Activated CD4-positive, alpha-beta T cell treated with anti-CD3 and anti-CD28 coated beads, Interleukin-2, amount 10 ng/mL, durations not matched to agents 7 days and 5 days (primary cell): ENCODE data around the gene ITPKB. TPM values are rescaled to one million over a fixed set of nuclear protein-coding genes. Genes with fewer than 3 reads are reported as not detected.

Experiments used
- CTCF ChIA-PET: fragments of 350-600 bp; sonication (Branson Sonifier 250); formaldehyde crosslinking; loops from one replicate; lab custom pipeline; 2021; ENCODE audit warnings: antibody characterized with exemption; lab: Charles Lee
- POLR2A ChIA-PET: fragments of 350-600 bp; sonication (Branson Sonifier 250); formaldehyde crosslinking; loops from one replicate; lab custom pipeline; 2021; ENCODE audit warnings: antibody characterized with exemption; lab: Charles Lee
- DNase-seq: peaks from one replicate; pipeline ENCODE4 v3.0.0-alpha.2; 2020
- H3K27ac Mint-ChIP-seq: one replicate; pipeline ENCODE4 v1.8.0; 2021; ENCODE audit warnings: mild to moderate bottlenecking, moderate library complexity, mixed read lengths
- H3K27me3 Mint-ChIP-seq: one replicate; pipeline ENCODE4 v1.8.0; 2021; ENCODE audit warnings: mixed read lengths
- H3K36me3 Mint-ChIP-seq: one replicate; pipeline ENCODE4 v1.8.0; 2021; ENCODE audit warnings: low read depth, mixed read lengths
- H3K4me1 Mint-ChIP-seq: one replicate; pipeline ENCODE4 v1.8.0; 2021; ENCODE audit warnings: mixed read lengths
- H3K4me3 Mint-ChIP-seq: one replicate; pipeline ENCODE4 v1.8.0; 2021; ENCODE audit warnings: mild to moderate bottlenecking, moderate library complexity, mixed read lengths
- H3K9me3 Mint-ChIP-seq: one replicate; pipeline ENCODE4 v1.8.0; 2021; ENCODE audit warnings: mixed read lengths
- total RNA-seq, 2 experiments: library from RNA; stranded (reverse); gene quantifications; one replicate each; pipeline ENCODE4 v1.2.3, GENCODE V29; 2021

The ITPKB gene
- total RNA-seq, 2 experiments from 2014 or later: 61.1 to 64.0 TPM

GRCh38 chr1:226607821-226608220 lies 131.3 kb downstream of the ITPKB start:
- H3K36me3 Mint-ChIP-seq: no peaks in the 10 kb centered on the region
- no peak overlapping the region for H3K4me3 Mint-ChIP-seq
- H3K27me3 Mint-ChIP-seq: no peaks in the 10 kb centered on the region
- no peaks in the 10 kb centered on the region for H3K9me3 Mint-ChIP-seq
- DNase-seq: no peak
- CTCF ChIA-PET: interaction anchor here (0.6 to 1.4 kb wide), 7 partner anchors 19 to 272 kb away, joined by 3 to 5 read pairs (median 3); no protein-coding TSS in a partner anchor
- H3K4me1 Mint-ChIP-seq: peaks cover 2% of the 10 kb centered on the region
- POLR2A ChIA-PET: no interaction called here
- no peak overlapping the region for H3K27ac Mint-ChIP-seq

GRCh38 chr1:226607268-226607660 lies 131.8 kb downstream of the ITPKB start:
- Mint-ChIP-seq H3K9me3 (no peaks in the 10 kb centered on the region), H3K27me3 (no peaks in the 10 kb centered on the region), H3K27ac (no peak overlapping the region), H3K36me3 (no peaks in the 10 kb centered on the region), H3K4me1 (peaks cover 2% of the 10 kb centered on the region), H3K4me3 (no peak overlapping the region)
- CTCF ChIA-PET: interaction anchor here (0.6 to 1.2 kb wide), 5 partner anchors 19 to 1093 kb away, joined by 3 to 5 read pairs (median 3); no protein-coding TSS in a partner anchor
- POLR2A ChIA-PET: no interaction called here
- no peak for DNase-seq

GRCh38 chr1:226606311-226607267 lies 132.5 kb downstream of the ITPKB start:
- no peak overlapping the region for H3K4me3 Mint-ChIP-seq
- no peak for DNase-seq

GRCh38 chr1:226605318-226605950 lies 133.6 kb downstream of the ITPKB start:
- CTCF ChIA-PET: interaction anchor here (0.7 kb wide), 1 partner anchor 15 kb away, joined by 3 read pairs; no protein-coding TSS in a partner anchor
- POLR2A ChIA-PET: no interaction called here

More at GRCh38 chr1:226606311-226607267, 132.5 kb downstream of the ITPKB start:
- no peaks in the 10 kb centered on the region for H3K36me3 Mint-ChIP-seq
- peaks cover 2% of the 10 kb centered on the region for H3K4me1 Mint-ChIP-seq
- ChIA-PET CTCF (interaction anchor here (0.6 to 1.2 kb wide), 5 partner anchors 20 to 1092 kb away, joined by 3 to 5 read pairs (median 3); no protein-coding TSS in a partner anchor), POLR2A (no interaction called here)
- H3K27me3 Mint-ChIP-seq: no peaks in the 10 kb centered on the region
- no peaks in the 10 kb centered on the region for H3K9me3 Mint-ChIP-seq
- H3K27ac Mint-ChIP-seq: no peak overlapping the region

GRCh38 chr1:226604560-226605317 lies 134.3 kb downstream of the ITPKB start:
- H3K4me1 Mint-ChIP-seq: peaks cover 2% of the 10 kb centered on the region
- H3K4me3 Mint-ChIP-seq: no peak overlapping the region
- no peaks in the 10 kb centered on the region for H3K36me3 Mint-ChIP-seq
- H3K27ac Mint-ChIP-seq: no peak overlapping the region
- no peak for DNase-seq
- H3K27me3 Mint-ChIP-seq: no peaks in the 10 kb centered on the region
- CTCF ChIA-PET: interaction anchor here (0.7 to 1.5 kb wide), 2 partner anchors 15 to 22 kb away, joined by 3 read pairs; no protein-coding TSS in a partner anchor
- POLR2A ChIA-PET: no interaction called here
- no peaks in the 10 kb centered on the region for H3K9me3 Mint-ChIP-seq

More at GRCh38 chr1:226605318-226605950, 133.6 kb downstream of the ITPKB start:
- no peak overlapping the region for H3K27ac Mint-ChIP-seq
- H3K4me1 Mint-ChIP-seq: peaks cover 2% of the 10 kb centered on the region
- H3K36me3 Mint-ChIP-seq: no peaks in the 10 kb centered on the region
- DNase-seq: no peak
- no peak overlapping the region for H3K4me3 Mint-ChIP-seq
- no peaks in the 10 kb centered on the region for H3K27me3 Mint-ChIP-seq
- no peaks in the 10 kb centered on the region for H3K9me3 Mint-ChIP-seq

GRCh38 chr1:226603858-226604559 lies 135.1 kb downstream of the ITPKB start:
- POLR2A ChIA-PET: no interaction called here
- Mint-ChIP-seq H3K4me3 (no peak overlapping the region), H3K9me3 (no peaks in the 10 kb centered on the region), H3K4me1 (peaks cover 2% of the 10 kb centered on the region), H3K27ac (no peak overlapping the region), H3K27me3 (peaks cover 4% of the 10 kb centered on the region), H3K36me3 (no peaks in the 10 kb centered on the region)
- DNase-seq: no peak
- CTCF ChIA-PET: interaction anchor here (1.5 kb wide), 1 partner anchor 21 kb away, joined by 3 read pairs; no protein-coding TSS in a partner anchor

GRCh38 chr1:226603022-226603857 lies 135.8 kb downstream of the ITPKB start:
- Mint-ChIP-seq H3K27me3 (peaks cover 11% of the 10 kb centered on the region), H3K36me3 (no peaks in the 10 kb centered on the region), H3K4me3 (no peak overlapping the region), H3K27ac (no peak overlapping the region), H3K4me1 (peaks cover 2% of the 10 kb centered on the region), H3K9me3 (no peaks in the 10 kb centered on the region)
- ChIA-PET POLR2A (no interaction called here), CTCF (interaction anchor here (1.5 kb wide), 1 partner anchor 21 kb away, joined by 3 read pairs; no protein-coding TSS in a partner anchor)
- DNase-seq: no peak

GRCh38 chr1:226602186-226603021 lies 136.7 kb downstream of the ITPKB start:
- ChIA-PET CTCF (no interaction called here), POLR2A (no interaction called here)
- no peak for DNase-seq
- Mint-ChIP-seq H3K36me3 (no peaks in the 10 kb centered on the region), H3K4me3 (no peak overlapping the region), H3K27ac (no peak overlapping the region), H3K27me3 (peaks cover 11% of the 10 kb centered on the region), H3K4me1 (peaks cover 2% of the 10 kb centered on the region), H3K9me3 (no peaks in the 10 kb centered on the region)

- Mint-ChIP-seq H3K4me1 (peaks cover 2% of the 10 kb centered on the region), H3K9me3 (no peaks in the 10 kb centered on the region), H3K27me3 (peaks cover 11% of the 10 kb centered on the region), H3K4me3 (no peak overlapping the region), H3K36me3 (no peaks in the 10 kb centered on the region), H3K27ac (no peak overlapping the region)
- no peak for DNase-seq
- ChIA-PET POLR2A (no interaction called here), CTCF (interaction anchor here (1.2 kb wide), 1 partner anchor 13 kb away, joined by 3 read pairs; no protein-coding TSS in a partner anchor)
These were observed 137.6 kb downstream of the ITPKB start for GRCh38 chr1:226601456-226601855.

GRCh38 chr1:226600254-226600653 lies 138.8 kb downstream of the ITPKB start:
- no peak overlapping the region for H3K4me3 Mint-ChIP-seq
- POLR2A ChIA-PET: no interaction called here
- no peak overlapping the region for H3K27ac Mint-ChIP-seq
- no peak for DNase-seq
- no peaks in the 10 kb centered on the region for H3K9me3 Mint-ChIP-seq
- CTCF ChIA-PET: interaction anchor here (1.2 kb wide), 1 partner anchor 12 kb away, joined by 3 read pairs; no protein-coding TSS in a partner anchor
- H3K4me1 Mint-ChIP-seq: peaks cover 2% of the 10 kb centered on the region
- H3K36me3 Mint-ChIP-seq: no peaks in the 10 kb centered on the region
- H3K27me3 Mint-ChIP-seq: peaks cover 11% of the 10 kb centered on the region
